NCI-H2081 (cell line): ENCODE results near the gene SPDYC.
"Not testable (repeated sequence)": the region's sequence is repeated elsewhere in the genome, so short reads cannot be mapped to it uniquely, and the experiment has no call there.

Experiments used
- DNase-seq, 2 experiments: peaks; one replicate each; lab custom pipeline; 2025; lab: John Stamatoyannopoulos, UW

Gene SPDYC

GRCh38 chr11:65169164-65169641 is 830 bp upstream of the SPDYC start:
- DNase-seq = no peak

GRCh38 chr11:65172600-65172999 is 2.6 kb downstream of the SPDYC start:
- no peak for DNase-seq

GRCh38 chr11:65174571-65175010 is 4.6 kb downstream of the SPDYC start:
- not testable (repeated sequence) for DNase-seq

- peak; percentile 40 to 56 for DNase-seq
Measured at GRCh38 chr11:65180877-65181568, 11.0 kb downstream of the SPDYC start.

- peak; percentile 63 to 74 for DNase-seq
Measured at GRCh38 chr11:65181569-65182257, 11.7 kb downstream of the SPDYC start, which contains the start of gene CAPN1. TSS of gene CAPN1 (plus strand) at chr11:65181928. CDS start at chr11:65182702, 774 bp downstream.

GRCh38 chr11:65182258-65183170 is 12.5 kb downstream of the SPDYC start:
- DNase-seq = peak; percentile 27 to 65

GRCh38 chr11:65183201-65183891 is 13.3 kb downstream of the SPDYC start:
- DNase-seq = no peak

GRCh38 chr11:65184146-65184545 is 14.1 kb downstream of the SPDYC start:
- DNase-seq = no peak

GRCh38 chr11:65185171-65185570 is 15.1 kb downstream of the SPDYC start:
- no peak for DNase-seq

- no peak for DNase-seq
Measured at GRCh38 chr11:65185869-65186341, 15.9 kb downstream of the SPDYC start.

- no peak for DNase-seq
Measured at GRCh38 chr11:65186701-65187100, 16.7 kb downstream of the SPDYC start.

GRCh38 chr11:65187146-65187675 is 17.2 kb downstream of the SPDYC start:
- no peak for DNase-seq

- no peak for DNase-seq
Measured at GRCh38 chr11:65187971-65188461, 18.0 kb downstream of the SPDYC start.

GRCh38 chr11:65188486-65188885 is 18.5 kb downstream of the SPDYC start:
- no peak for DNase-seq

- DNase-seq = no peak
Measured at GRCh38 chr11:65189191-65189590, 19.2 kb downstream of the SPDYC start.

- no peak for DNase-seq
Measured at GRCh38 chr11:65194564-65194963, 24.5 kb downstream of the SPDYC start.

- no peak for DNase-seq
Measured at GRCh38 chr11:65204143-65204542, 34.1 kb downstream of the SPDYC start.

- DNase-seq = peak; percentile 34 to 35
Measured at GRCh38 chr11:65204646-65205601, 34.9 kb downstream of the SPDYC start.

- DNase-seq = no peak
Measured at GRCh38 chr11:65205602-65205967, 35.6 kb downstream of the SPDYC start.

GRCh38 chr11:65206441-65206841 is 36.4 kb downstream of the SPDYC start:
- no peak for DNase-seq
